Measurements from ENCODE around the gene NEDD8. TPM values are rescaled to one million over a fixed set of nuclear protein-coding genes. Genes with fewer than 3 reads are reported as not detected.

The NEDD8 gene
- total RNA-seq, 6 experiments from 2014 or later = 309 to 401 (median 372) TPM

- Mint-ChIP-seq H3K27ac (no peak within 1 kb of the TSS), H3K9me3 (no peaks in the 10 kb centered on the region), H3K36me3 (ENCODE audit: low read depth) (no peaks in the 10 kb centered on the region), H3K4me1 (ENCODE audit: low read depth) (peaks cover 18% of the 10 kb centered on the region; the same call in 1 of the 2 replicates), H3K27me3 (ENCODE audit: insufficient read depth) (peaks cover 2% of the 10 kb centered on the region; the same call in 1 of the 2 replicates), H3K4me3 (no peak within 1 kb of the TSS)
- TF ChIP-seq, protein P1, sequence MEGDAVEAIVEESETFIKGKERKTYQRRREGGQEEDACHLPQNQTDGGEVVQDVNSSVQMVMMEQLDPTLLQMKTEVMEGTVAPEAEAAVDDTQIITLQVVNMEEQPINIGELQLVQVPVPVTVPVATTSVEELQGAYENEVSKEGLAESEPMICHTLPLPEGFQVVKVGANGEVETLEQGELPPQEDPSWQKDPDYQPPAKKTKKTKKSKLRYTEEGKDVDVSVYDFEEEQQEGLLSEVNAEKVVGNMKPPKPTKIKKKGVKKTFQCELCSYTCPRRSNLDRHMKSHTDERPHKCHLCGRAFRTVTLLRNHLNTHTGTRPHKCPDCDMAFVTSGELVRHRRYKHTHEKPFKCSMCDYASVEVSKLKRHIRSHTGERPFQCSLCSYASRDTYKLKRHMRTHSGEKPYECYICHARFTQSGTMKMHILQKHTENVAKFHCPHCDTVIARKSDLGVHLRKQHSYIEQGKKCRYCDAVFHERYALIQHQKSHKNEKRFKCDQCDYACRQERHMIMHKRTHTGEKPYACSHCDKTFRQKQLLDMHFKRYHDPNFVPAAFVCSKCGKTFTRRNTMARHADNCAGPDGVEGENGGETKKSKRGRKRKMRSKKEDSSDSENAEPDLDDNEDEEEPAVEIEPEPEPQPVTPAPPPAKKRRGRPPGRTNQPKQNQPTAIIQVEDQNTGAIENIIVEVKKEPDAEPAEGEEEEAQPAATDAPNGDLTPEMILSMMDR (IDR thresholded peaks at IDR 0.05) = no peak
- no peak for DNase-seq
Measured at GRCh38 chr14:24262821-24263733, 30.9 kb upstream of the NEDD8 start, which contains the start of gene TGM1. TGM1 (minus strand) TSS chr14:24263177; CDS start chr14:24262352, 825 bp downstream.

DNA sequence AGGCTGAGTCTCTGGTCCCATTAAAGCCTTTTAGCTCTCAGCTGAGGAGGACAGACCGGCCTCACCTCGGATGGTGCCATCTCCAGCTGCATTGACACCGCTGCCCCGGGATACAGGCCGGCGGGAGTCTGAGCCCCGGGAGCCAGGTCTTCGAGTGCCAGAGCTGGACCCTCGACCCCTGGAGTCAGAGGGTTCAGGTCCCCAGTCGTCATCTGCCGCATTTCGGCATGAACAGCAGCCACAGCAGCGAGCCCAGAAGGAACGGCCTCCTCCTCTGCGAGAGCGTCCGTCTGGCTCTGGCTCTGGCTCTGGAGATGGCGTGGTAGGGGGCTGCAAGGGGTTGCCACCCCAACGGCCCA, 29.8 kb upstream of the NEDD8 start:
- no peaks in the 10 kb centered on the region for H3K36me3 Mint-ChIP-seq (ENCODE audit: low read depth)
- H3K27me3 Mint-ChIP-seq (ENCODE audit: insufficient read depth) = no peaks in the 10 kb centered on the region
- H3K4me3 Mint-ChIP-seq = no peak overlapping the region
- no peak for DNase-seq
- no peak overlapping the region for H3K27ac Mint-ChIP-seq
- no peaks in the 10 kb centered on the region for H3K9me3 Mint-ChIP-seq
- TF ChIP-seq, protein P1 (IDR thresholded peaks at IDR 0.05) = no peak
- peaks cover 18% of the 10 kb centered on the region; the same call in 1 of the 2 replicates for H3K4me1 Mint-ChIP-seq (ENCODE audit: low read depth)

DNA sequence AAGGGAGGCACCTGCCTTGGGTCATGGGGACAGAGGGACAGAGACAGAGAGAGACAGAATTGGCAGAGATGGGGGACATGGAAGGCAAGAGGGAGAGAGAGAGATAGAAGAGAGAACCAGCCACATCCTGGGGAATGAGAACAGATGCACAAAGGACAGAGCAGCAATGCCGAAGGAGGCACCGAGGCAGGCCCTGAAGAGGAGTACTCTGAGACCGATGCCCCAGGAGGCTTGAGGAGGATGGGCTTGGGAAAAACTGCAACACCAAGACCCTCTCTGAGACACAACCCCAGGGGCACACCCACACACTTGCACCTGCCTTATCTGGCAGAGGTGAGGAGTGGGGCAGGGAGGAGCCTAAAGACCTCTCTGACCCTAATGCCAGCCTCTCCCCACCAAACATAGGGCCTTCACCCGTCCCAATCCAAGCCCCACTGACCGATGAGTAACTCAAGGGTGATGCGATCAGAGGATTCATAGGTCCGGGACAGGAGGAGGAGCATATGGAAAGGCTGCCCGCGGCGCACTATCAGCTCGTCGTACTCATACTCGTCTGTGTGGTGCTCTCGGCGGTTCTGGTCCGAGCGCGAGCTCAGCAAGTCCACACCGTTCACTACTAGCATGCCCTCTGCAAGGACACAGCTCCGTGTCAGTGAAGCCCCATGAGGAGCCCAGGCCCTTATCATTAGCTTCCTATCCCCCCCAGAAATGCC, 29.2 kb upstream of the NEDD8 start:
- TF ChIP-seq, protein P1 (IDR thresholded peaks at IDR 0.05) = no peak
- no peaks in the 10 kb centered on the region for H3K36me3 Mint-ChIP-seq (ENCODE audit: low read depth)
- H3K4me1 Mint-ChIP-seq (ENCODE audit: low read depth) = peaks cover 18% of the 10 kb centered on the region; the same call in 1 of the 2 replicates
- no peak overlapping the region for H3K27ac Mint-ChIP-seq
- no peaks in the 10 kb centered on the region for H3K27me3 Mint-ChIP-seq (ENCODE audit: insufficient read depth)
- no peak for DNase-seq
- H3K4me3 Mint-ChIP-seq = no peak overlapping the region
- H3K9me3 Mint-ChIP-seq = no peaks in the 10 kb centered on the region

GRCh38 chr14:24260780-24261157, 28.6 kb upstream of the NEDD8 start:
- Mint-ChIP-seq H3K27me3 (ENCODE audit: insufficient read depth) (no peaks in the 10 kb centered on the region), H3K27ac (no peak overlapping the region), H3K4me1 (ENCODE audit: low read depth) (peaks cover 18% of the 10 kb centered on the region; the same call in 1 of the 2 replicates), H3K4me3 (no peak overlapping the region), H3K9me3 (no peaks in the 10 kb centered on the region), H3K36me3 (ENCODE audit: low read depth) (no peaks in the 10 kb centered on the region)
- TF ChIP-seq, protein P1 (IDR thresholded peaks at IDR 0.05) = no peak
- DNase-seq = no peak

DNA sequence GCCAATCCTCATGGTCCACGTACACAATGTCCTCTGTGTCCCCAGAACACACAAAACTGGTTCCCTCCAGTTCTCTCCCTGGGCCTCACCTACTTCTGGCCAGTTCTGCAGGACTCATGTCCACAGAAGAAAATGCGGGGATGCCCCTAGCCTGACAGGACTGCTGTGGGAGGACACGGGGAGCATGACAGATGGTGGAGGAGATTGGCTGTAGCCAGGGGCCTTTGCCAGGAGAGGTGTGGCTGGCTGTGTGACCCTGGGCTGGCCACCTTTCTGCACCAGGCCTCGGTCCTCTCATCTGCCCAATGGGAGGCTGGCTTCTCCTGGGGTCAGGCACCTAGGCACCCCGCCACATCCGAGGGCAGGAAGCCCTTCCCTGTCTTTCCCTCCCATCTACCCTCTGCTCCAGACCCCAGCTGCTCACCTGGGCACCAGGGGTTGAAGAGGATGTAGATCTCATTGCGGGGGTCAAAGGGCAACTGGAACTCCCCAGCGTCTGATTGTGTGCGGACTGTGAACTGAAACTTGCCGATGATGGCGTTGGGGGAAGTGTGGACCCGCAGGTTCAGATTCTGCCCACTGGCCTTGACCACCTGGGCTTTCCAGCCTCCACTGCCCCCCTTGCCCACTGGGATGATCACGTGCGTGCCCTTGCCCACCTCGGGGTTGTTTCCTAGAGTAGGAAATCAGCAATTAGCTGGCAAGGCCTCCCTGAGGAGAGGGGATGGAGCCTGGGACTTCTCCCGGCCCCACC, 28.0 kb upstream of the NEDD8 start:
- H3K36me3 Mint-ChIP-seq (ENCODE audit: low read depth) = no peaks in the 10 kb centered on the region
- H3K27ac Mint-ChIP-seq = no peak overlapping the region
- no peak for DNase-seq
- no peak overlapping the region; the same call in 1 of the 2 replicates for H3K4me3 Mint-ChIP-seq
- peaks cover 18% of the 10 kb centered on the region; the same call in 1 of the 2 replicates for H3K4me1 Mint-ChIP-seq (ENCODE audit: low read depth)
- H3K27me3 Mint-ChIP-seq (ENCODE audit: insufficient read depth) = no peaks in the 10 kb centered on the region
- TF ChIP-seq, protein P1 (IDR thresholded peaks at IDR 0.05) = no peak
- H3K9me3 Mint-ChIP-seq = no peaks in the 10 kb centered on the region

Data from HFFc6 (cell line).